Stimulated activated CD4-positive, alpha-beta T cell treated with anti-CD3 and anti-CD28 coated beads, Interleukin-4, amount 100 ng/mL, for 48 hours (primary cell): ENCODE measurements around the gene TLE3.
A peak's percentile ranks its signal among the peaks of the same experiment; 100 is the strongest.

Source experiments
- DNase-seq, 2 donors: peaks; one replicate each; pipeline ENCODE4 v3.0.0-alpha.2; 2020; ENCODE audit warnings: low read depth in 2 of 2

TLE3 gene

GRCh38 chr15:70031261-70031660, 66.5 kb downstream of the TLE3 start:
- DNase-seq: no peak

- DNase-seq: no peak
Measured at GRCh38 chr15:70030851-70031250, 66.9 kb downstream of the TLE3 start.

- DNase-seq: no peak
Measured at GRCh38 chr15:70029297-70029701, 68.4 kb downstream of the TLE3 start.

- DNase-seq: no peak
Measured at GRCh38 chr15:70027518-70027917, 70.2 kb downstream of the TLE3 start.

GRCh38 chr15:70026991-70027390, 70.7 kb downstream of the TLE3 start:
- DNase-seq: no peak

- no peak for DNase-seq
Measured at GRCh38 chr15:70025413-70026296, 72.1 kb downstream of the TLE3 start.

GRCh38 chr15:70024521-70024920, 73.2 kb downstream of the TLE3 start:
- no peak for DNase-seq

- no peak for DNase-seq
Measured at GRCh38 chr15:70023769-70024491, 73.8 kb downstream of the TLE3 start.

GRCh38 chr15:70023064-70023768, 74.5 kb downstream of the TLE3 start:
- peak; percentile 6 to 13 for DNase-seq

- no peak for DNase-seq
Measured at GRCh38 chr15:70020229-70020628, 77.5 kb downstream of the TLE3 start.

GRCh38 chr15:70018646-70019600, 78.8 kb downstream of the TLE3 start:
- DNase-seq: no peak

- no peak for DNase-seq
Measured at GRCh38 chr15:70017801-70018200, 79.9 kb downstream of the TLE3 start.

GRCh38 chr15:70017025-70017424, 80.7 kb downstream of the TLE3 start:
- DNase-seq: no peak

GRCh38 chr15:70016511-70016994, 81.2 kb downstream of the TLE3 start:
- DNase-seq: no peak

- DNase-seq: no peak
Measured at GRCh38 chr15:70014860-70015490, 82.7 kb downstream of the TLE3 start.

- no peak for DNase-seq
Measured at GRCh38 chr15:70014331-70014730, 83.4 kb downstream of the TLE3 start.

- no peak for DNase-seq
Measured at GRCh38 chr15:70013656-70014313, 83.9 kb downstream of the TLE3 start.

GRCh38 chr15:70012895-70013294, 84.8 kb downstream of the TLE3 start:
- no peak for DNase-seq

GRCh38 chr15:70008697-70009290, 88.9 kb downstream of the TLE3 start:
- no peak for DNase-seq
